HG03469 (cell line): ENCODE data around the gene C20orf144.
"Not testable (repeated sequence)": the region's sequence is repeated elsewhere in the genome, so short reads cannot be mapped to it uniquely, and the experiment has no call there.

Source experiments
- ATAC-seq: cut with Tn5 transposase; IDR thresholded peaks from one replicate; pipeline ENCODE4 v1.9.1; 2021; ENCODE audit warnings: mild to moderate bottlenecking, moderate library complexity, moderate number of reproducible peaks; ENCODE audit not compliant: unreplicated experiment

C20orf144 gene

DNA sequence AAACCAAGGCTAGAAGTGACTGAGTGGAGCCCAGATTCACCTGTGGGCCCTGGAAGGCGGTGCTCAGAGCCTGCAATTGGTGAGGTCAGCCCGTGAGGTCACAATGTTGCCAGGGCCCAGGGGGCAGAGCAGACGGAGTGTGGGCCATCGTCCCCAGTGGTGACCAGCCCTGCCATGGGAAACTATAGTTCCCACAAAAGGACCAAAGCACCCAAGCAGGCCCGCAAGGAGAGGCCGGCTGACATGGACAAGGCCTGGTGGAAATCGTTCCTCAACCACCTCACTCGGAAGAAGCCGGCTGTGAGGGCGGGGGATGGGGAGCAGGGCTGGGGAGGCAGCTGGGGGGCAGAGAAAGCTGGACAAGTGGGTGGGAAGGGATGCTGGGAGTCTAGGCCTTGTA, at the start of gene C20orf144:
TSS of gene C20orf144 (plus strand) at position 156 of the 400 bp plus-strand sequence. CDS start at position 175, 19 bp downstream.
- ATAC-seq = no peak

- no peak for ATAC-seq
These were observed 40.3 kb upstream of the C20orf144 start for GRCh38 chr20:33621717-33622400.

- ATAC-seq = no peak
These were observed 39.3 kb upstream of the C20orf144 start for GRCh38 chr20:33622705-33623365.

- ATAC-seq = no peak
These were observed 37.7 kb upstream of the C20orf144 start for GRCh38 chr20:33624399-33624798.

DNA sequence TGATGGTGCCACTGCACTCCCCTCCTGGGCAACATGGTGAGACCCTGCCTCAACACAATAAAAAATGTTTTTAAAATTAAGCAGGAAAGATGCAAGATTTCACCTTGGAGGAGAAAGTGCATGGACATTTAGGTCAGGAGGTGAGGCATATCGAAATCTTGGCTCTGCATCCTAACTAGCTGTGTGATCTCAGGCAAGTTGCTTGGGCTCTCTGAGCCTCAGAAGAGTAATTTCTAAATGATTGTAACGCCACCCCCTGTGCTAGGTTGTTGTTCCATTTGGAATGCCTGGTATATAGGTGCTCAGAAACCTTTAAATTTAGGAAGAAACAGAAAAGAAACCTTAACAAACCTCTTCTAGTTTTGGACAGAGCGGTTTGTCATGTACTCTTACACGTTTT, 35.9 kb upstream of the C20orf144 start:
- ATAC-seq = no peak

GRCh38 chr20:33627577-33628216, 34.4 kb upstream of the C20orf144 start:
- ATAC-seq = no peak

GRCh38 chr20:33629533-33629932, 32.6 kb upstream of the C20orf144 start:
- no peak for ATAC-seq

DNA sequence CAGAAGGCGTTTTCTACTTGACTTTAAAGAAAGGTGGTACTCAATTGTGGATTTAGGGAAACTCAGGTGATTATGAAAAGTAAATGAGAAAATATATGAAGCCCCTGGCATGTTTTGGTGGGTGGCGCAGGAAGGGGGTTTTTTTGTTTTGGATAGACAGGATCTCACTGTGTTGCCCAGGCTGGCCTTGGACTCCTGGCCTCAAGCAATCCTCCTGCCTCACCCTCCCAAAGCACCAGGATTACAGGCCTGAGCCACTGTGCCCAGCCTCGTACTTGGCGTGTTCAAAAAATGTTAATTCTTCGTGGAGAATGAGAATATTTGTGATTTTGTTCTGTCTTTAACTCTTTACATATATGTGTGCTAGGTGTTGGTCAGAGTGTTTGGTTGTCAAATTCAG, 32.1 kb upstream of the C20orf144 start:
- ATAC-seq = no peak

GRCh38 chr20:33630507-33630906, 31.6 kb upstream of the C20orf144 start:
- ATAC-seq = no peak

DNA sequence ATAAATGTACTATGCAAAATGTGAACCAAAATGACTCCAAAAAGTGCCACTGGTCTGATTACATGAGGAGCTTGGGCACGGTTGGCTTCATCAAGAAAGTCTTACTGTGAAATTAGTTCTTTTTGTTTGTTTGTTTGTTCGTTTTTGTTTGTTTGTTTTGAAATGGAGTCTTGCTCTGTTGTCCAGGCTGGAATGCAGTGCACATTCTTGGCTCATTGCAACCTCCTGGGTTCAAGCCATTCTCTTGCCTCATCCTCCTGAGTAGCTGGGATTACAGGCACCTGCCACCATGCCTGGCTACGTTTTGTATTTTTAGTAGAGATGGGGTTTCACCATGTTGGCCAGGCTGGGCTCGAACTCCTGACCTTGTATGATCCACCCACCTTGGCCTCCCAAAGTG, 30.2 kb upstream of the C20orf144 start:
- ATAC-seq = not testable (repeated sequence)

GRCh38 chr20:33635341-33635740, 26.8 kb upstream of the C20orf144 start:
- ATAC-seq = no peak

DNA sequence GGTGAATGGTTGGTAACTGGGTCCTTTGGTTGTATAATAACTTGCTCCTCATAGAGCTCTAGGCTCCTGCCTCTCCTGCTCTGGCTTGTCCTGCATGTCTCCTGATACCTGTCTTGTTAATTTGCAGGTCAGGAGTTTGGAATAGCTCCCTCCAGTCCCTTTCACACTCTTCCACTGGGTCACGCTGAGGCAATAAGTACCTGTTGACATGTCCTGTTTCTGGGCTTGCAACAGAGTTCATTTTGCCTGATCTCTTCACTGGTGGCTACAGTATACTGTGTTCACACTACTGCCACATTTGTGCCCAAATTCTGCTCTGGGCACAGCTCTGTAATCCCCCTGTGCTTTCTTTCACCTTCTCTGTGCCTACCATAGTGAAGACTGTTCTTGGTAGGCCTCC, 25.4 kb upstream of the C20orf144 start:
- ATAC-seq = no peak

DNA sequence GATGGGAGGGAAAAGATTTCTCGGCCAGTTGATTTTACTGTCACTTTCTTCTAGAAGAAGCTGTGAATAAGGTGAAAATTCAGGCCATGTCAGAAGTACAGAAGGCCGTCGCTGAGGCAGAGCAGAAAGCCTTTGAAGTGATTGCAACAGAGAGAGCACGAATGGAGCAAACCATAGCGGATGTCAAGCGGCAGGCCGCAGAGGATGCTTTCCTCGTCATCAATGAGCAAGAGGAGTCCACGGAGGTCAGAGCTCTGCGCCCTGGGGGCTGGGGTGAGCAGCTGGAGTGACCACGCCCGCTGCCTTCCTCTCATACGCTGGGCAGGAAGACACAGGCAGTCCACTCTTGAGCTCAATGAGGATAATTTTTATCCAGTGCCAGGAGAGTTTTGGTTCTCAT, 21.8 kb upstream of the C20orf144 start:
- no peak for ATAC-seq

GRCh38 chr20:33644313-33645071, 17.6 kb upstream of the C20orf144 start:
- no peak for ATAC-seq

DNA sequence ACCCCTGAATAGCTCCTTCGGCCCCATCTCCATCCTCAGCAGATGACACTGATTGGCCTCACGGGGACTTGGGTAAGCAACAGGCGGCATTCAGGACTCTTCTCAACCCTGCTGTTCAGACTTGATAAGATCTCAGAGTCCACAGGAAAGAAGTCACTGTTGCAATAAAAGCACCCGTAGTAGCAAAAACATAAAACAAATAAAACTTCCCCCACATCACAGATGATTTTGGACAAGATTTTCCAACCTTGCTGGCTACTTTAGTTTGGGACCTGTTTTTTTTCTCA, 17.1 kb upstream of the C20orf144 start:
- ATAC-seq = no peak

- ATAC-seq = no peak
These were observed 16.7 kb upstream of the C20orf144 start for GRCh38 chr20:33645396-33645795.

GRCh38 chr20:33646191-33646590, 15.9 kb upstream of the C20orf144 start:
- no peak for ATAC-seq

DNA sequence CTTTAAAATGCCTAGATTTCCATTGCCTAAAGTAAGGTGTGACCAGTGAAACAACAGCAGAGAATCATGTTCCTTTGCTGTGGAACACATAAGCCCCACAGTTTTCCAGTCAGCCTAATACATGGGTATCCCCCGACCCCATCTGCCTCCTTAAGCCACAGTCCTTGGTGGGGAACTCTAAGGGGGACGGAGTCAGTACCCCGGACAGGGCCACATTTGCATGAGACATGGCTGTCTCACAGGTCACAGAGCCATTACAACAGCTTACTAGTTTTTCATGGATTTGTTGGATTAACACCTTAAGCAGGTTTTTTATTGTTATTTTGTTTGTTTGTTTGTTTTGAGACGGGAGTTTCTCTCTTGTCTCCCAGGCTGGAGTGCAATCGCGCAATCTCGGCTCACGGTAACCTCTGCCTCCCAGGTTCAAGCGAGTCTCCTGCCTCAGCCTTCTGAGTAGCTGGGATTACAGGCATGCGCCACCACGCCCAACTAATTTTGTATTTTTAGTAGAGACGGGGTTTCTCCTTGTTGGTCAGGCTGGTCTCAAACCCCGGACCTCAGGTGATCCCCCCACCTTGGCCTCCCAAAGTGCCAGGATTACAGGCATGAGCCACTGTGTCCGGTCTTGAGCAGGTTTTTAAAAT, 15.0 kb upstream of the C20orf144 start:
- not testable (repeated sequence) for ATAC-seq

DNA sequence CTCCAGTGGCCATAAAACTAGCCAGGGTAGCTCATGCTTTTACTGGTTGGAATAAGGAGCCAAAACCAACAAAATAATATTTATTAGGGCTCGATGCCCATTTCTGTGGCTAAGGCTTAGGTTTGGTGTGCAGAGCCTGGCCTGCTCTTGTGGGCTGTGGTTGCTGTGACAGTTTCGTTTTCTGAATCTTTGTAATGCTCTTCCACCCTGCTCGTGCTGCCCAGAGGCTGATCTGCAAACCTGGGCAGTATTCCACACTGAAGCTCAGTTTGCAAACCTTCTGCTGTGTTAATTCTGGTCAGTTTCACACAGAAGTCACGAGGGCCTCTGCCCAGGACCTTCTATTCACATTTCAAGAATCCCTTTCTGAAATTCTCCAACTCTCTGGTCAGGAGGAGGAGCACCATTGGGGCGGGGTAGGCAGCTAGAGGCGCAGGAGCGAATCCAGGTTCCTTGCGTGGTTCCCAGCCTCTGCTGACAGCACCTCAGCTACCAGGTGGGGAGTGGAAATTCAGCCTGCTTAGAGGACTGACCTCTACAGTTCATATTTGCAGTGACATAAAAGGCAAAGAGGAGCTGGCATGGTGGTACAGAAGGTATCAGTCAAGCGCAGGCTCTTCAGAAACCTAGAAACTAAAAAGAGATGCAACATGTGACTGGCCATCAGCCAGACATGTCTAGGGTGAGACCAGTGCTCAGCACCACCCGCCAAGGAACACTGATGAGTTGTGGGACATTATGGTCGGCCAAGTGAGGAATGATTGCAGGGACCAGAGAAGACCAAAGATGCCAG, 14.3 kb upstream of the C20orf144 start:
- no peak for ATAC-seq

GRCh38 chr20:33648396-33649004, 13.6 kb upstream of the C20orf144 start:
- no peak for ATAC-seq
